ENCODE measurements around the gene IMPG1.
"Not testable (repeated sequence)": the region's sequence is repeated elsewhere in the genome, so short reads cannot be mapped to it uniquely, and the experiment has no call there.

Gene IMPG1

DNA sequence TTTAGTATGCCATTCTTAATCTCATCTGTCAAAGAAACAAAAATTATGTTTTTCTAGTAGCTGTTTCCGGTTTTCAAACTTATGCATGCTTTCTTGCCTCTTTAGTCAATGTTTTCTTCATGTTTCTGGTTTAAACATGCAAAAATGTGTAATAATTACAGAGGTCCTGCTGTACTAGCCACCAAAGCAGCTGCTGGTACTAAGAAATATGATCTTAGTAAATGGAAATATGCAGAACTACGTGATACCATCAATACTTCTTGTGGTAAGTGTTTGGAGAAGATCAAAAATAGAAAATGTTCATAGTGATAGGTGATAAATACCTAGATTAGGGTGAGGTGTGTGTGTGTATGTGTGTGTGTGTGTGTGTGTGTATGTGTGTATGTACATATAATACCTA lies 165.0 kb downstream of the IMPG1 start:
- no peaks in the 10 kb centered on the region for H3K4me1 ChIP-seq (ENCODE audit: insufficient read depth, low read length, severe bottlenecking)
- H3K36me3 ChIP-seq (ENCODE audit: insufficient read depth, low read length), result no peaks in the 10 kb centered on the region
- no peak overlapping the region for H3K4me3 ChIP-seq (ENCODE audit: low read depth, low read length, poor library complexity, severe bottlenecking)
- TF ChIP-seq, protein P1, sequence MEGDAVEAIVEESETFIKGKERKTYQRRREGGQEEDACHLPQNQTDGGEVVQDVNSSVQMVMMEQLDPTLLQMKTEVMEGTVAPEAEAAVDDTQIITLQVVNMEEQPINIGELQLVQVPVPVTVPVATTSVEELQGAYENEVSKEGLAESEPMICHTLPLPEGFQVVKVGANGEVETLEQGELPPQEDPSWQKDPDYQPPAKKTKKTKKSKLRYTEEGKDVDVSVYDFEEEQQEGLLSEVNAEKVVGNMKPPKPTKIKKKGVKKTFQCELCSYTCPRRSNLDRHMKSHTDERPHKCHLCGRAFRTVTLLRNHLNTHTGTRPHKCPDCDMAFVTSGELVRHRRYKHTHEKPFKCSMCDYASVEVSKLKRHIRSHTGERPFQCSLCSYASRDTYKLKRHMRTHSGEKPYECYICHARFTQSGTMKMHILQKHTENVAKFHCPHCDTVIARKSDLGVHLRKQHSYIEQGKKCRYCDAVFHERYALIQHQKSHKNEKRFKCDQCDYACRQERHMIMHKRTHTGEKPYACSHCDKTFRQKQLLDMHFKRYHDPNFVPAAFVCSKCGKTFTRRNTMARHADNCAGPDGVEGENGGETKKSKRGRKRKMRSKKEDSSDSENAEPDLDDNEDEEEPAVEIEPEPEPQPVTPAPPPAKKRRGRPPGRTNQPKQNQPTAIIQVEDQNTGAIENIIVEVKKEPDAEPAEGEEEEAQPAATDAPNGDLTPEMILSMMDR (IDR thresholded peaks at IDR 0.05; ENCODE audit: low read length), result no peak
- TF ChIP-seq EZH2 (IDR thresholded peaks at IDR 0.05; ENCODE audit: borderline replicate concordance, low read length), result no peak
- H3K9ac ChIP-seq (ENCODE audit: low read length), result no peak overlapping the region
- no peaks in the 10 kb centered on the region for H3F3A ChIP-seq (ENCODE audit: insufficient read depth, low read length)
- no peak overlapping the region for H3K4me2 ChIP-seq (ENCODE audit: low read length)
- H3K27ac ChIP-seq (ENCODE audit: low read depth, low read length, poor library complexity, severe bottlenecking), result no peak overlapping the region
- no peaks in the 10 kb centered on the region for H3K27me3 ChIP-seq (ENCODE audit: insufficient read depth, low read length)
- H3K9me3 ChIP-seq (ENCODE audit: low read length), result no peaks in the 10 kb centered on the region
- H4K20me1 ChIP-seq (ENCODE audit: insufficient read depth, low read length), result no peaks in the 10 kb centered on the region
- H3K9me2 ChIP-seq (ENCODE audit: low read depth, low read length), result no peaks in the 10 kb centered on the region
- no peaks in the 10 kb centered on the region for H3K79me2 ChIP-seq (ENCODE audit: insufficient read depth, low read length)
- no peak overlapping the region for H2AFZ ChIP-seq (ENCODE audit: low read length)

DNA sequence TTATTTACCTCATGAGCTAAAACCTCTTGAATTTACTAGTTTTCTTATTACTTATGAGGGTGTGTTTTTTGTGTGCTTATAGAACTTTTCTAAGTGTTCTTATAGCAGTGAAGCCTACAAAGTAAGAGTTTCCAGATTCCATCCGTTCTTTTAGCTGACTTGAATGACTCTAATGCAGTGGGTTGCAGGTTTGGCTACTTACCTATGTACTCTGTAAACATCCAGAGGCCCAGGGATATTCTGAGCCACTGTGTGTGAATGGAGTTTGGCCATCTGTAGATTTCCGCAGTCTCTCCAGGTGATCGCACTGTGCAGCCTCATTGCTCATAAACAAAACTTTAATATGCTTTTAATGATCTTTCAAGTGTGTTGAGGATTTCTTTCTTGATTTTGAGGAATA lies 165.6 kb downstream of the IMPG1 start:
- Histone ChIP-seq H3F3A (ENCODE audit: insufficient read depth, low read length) (no peaks in the 10 kb centered on the region), H3K9ac (ENCODE audit: low read length) (no peak overlapping the region), H3K79me2 (ENCODE audit: insufficient read depth, low read length) (no peaks in the 10 kb centered on the region), H3K9me2 (ENCODE audit: low read depth, low read length) (no peaks in the 10 kb centered on the region), H3K27ac (ENCODE audit: low read depth, low read length, poor library complexity, severe bottlenecking) (no peak overlapping the region), H3K27me3 (ENCODE audit: insufficient read depth, low read length) (no peaks in the 10 kb centered on the region), H3K4me3 (ENCODE audit: low read depth, low read length, poor library complexity, severe bottlenecking) (no peak overlapping the region), H4K20me1 (ENCODE audit: insufficient read depth, low read length) (no peaks in the 10 kb centered on the region), H3K36me3 (ENCODE audit: insufficient read depth, low read length) (no peaks in the 10 kb centered on the region), H3K4me1 (ENCODE audit: insufficient read depth, low read length, severe bottlenecking) (no peaks in the 10 kb centered on the region), H3K9me3 (ENCODE audit: low read length) (no peaks in the 10 kb centered on the region), H2AFZ (ENCODE audit: low read length) (no peak overlapping the region), H3K4me2 (ENCODE audit: low read length) (no peak overlapping the region)
- no peak for TF ChIP-seq EZH2 (IDR thresholded peaks at IDR 0.05; ENCODE audit: borderline replicate concordance, low read length)
- TF ChIP-seq, protein P1 (IDR thresholded peaks at IDR 0.05; ENCODE audit: low read length), result no peak

DNA sequence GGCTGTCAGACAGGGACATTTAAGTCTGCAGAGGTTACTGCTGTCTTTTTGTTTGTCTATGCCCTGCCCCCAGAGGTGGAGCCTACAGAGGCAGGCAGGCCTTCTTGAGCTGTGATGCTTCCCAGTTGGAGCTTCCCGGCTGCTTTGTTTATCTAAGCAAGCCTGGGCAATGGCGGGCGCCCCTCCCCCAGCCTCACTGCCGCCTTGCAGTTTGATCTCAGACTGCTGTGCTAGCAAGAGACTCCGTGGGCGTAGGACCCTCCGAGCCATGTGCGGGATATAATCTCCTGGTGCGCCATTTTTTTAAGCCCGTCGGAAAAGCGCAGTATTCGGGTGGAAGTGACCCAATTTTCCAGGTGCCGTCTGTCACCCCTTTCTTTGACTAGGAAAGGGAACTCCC lies 167.3 kb downstream of the IMPG1 start:
- not testable (repeated sequence) for H3K9me3 ChIP-seq (ENCODE audit: low read length); H3K36me3 ChIP-seq (ENCODE audit: insufficient read depth, low read length); H3K4me1 ChIP-seq (ENCODE audit: insufficient read depth, low read length, severe bottlenecking); H3K4me3 ChIP-seq (ENCODE audit: low read depth, low read length, poor library complexity, severe bottlenecking); H3K27me3 ChIP-seq (ENCODE audit: insufficient read depth, low read length); H3K27ac ChIP-seq (ENCODE audit: low read depth, low read length, poor library complexity, severe bottlenecking); H3K9me2 ChIP-seq (ENCODE audit: low read depth, low read length); H4K20me1 ChIP-seq (ENCODE audit: insufficient read depth, low read length); H2AFZ ChIP-seq (ENCODE audit: low read length); H3K4me2 ChIP-seq (ENCODE audit: low read length); H3K79me2 ChIP-seq (ENCODE audit: insufficient read depth, low read length); H3K9ac ChIP-seq (ENCODE audit: low read length); H3F3A ChIP-seq (ENCODE audit: insufficient read depth, low read length)

GRCh38 chr6:75900216-75900615 lies 172.2 kb downstream of the IMPG1 start:
- not testable (repeated sequence) for H3K9me3 ChIP-seq (ENCODE audit: low read length); H3K79me2 ChIP-seq (ENCODE audit: insufficient read depth, low read length); H3K4me1 ChIP-seq (ENCODE audit: insufficient read depth, low read length, severe bottlenecking)

More at GRCh38 chr6:75900216-75900615, 172.2 kb downstream of the IMPG1 start:
- not testable (repeated sequence) for H3F3A ChIP-seq (ENCODE audit: insufficient read depth, low read length); H3K36me3 ChIP-seq (ENCODE audit: insufficient read depth, low read length); H3K4me2 ChIP-seq (ENCODE audit: low read length); H3K9ac ChIP-seq (ENCODE audit: low read length); H3K27me3 ChIP-seq (ENCODE audit: insufficient read depth, low read length); H2AFZ ChIP-seq (ENCODE audit: low read length); H4K20me1 ChIP-seq (ENCODE audit: insufficient read depth, low read length); H3K4me3 ChIP-seq (ENCODE audit: low read depth, low read length, poor library complexity, severe bottlenecking); H3K27ac ChIP-seq (ENCODE audit: low read depth, low read length, poor library complexity, severe bottlenecking); H3K9me2 ChIP-seq (ENCODE audit: low read depth, low read length)

Measured in OCI-LY1 (cell line).